Measurements from ENCODE around the gene GPR156.

GRCh38 chr3:120198305-120198878 is 86.6 kb downstream of the GPR156 start:
- no peak for TF ChIP-seq EZH2 (IDR thresholded peaks at IDR 0.05; ENCODE audit: borderline replicate concordance, low read length)
- TF ChIP-seq, protein P1, sequence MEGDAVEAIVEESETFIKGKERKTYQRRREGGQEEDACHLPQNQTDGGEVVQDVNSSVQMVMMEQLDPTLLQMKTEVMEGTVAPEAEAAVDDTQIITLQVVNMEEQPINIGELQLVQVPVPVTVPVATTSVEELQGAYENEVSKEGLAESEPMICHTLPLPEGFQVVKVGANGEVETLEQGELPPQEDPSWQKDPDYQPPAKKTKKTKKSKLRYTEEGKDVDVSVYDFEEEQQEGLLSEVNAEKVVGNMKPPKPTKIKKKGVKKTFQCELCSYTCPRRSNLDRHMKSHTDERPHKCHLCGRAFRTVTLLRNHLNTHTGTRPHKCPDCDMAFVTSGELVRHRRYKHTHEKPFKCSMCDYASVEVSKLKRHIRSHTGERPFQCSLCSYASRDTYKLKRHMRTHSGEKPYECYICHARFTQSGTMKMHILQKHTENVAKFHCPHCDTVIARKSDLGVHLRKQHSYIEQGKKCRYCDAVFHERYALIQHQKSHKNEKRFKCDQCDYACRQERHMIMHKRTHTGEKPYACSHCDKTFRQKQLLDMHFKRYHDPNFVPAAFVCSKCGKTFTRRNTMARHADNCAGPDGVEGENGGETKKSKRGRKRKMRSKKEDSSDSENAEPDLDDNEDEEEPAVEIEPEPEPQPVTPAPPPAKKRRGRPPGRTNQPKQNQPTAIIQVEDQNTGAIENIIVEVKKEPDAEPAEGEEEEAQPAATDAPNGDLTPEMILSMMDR (IDR thresholded peaks at IDR 0.05; ENCODE audit: low read length) = peak; percentile 27; the same call in 1 of the 2 replicates

Data from OCI-LY1 (cell line).